ENCODE measurements around the gene CDC42EP2. TPM values are rescaled to one million over a fixed set of nuclear protein-coding genes. Genes with fewer than 3 reads are reported as not detected.

CDC42EP2 gene
- total and polyA plus RNA-seq, 2 of the 13 experiments (the other 11 are each of a cell fraction or from before 2014, with no cell fraction given) = 2.3 to 7.1 TPM

GRCh38 chr11:65315204-65315865, 669 bp downstream of the CDC42EP2 start (continued):
- TF ChIP-seq TOPORS (CRISPR knock-in tag; IDR thresholded peaks at IDR 0.05) (no peak), ZFX (CRISPR knock-in tag; IDR thresholded peaks at IDR 0.05; ENCODE audit: low read depth) (peak; percentile 48; the same call in 1 of the 2 replicates), SIN3B (IDR thresholded peaks at IDR 0.05; ENCODE audit: low read length) (no peak), ZNF263 (CRISPR knock-in tag; IDR thresholded peaks at IDR 0.05) (peak; percentile 84), KDM5A (IDR thresholded peaks at IDR 0.05; ENCODE audit: borderline replicate concordance, low read length) (peak; percentile 64; the same call in 1 of the 2 replicates), ZNF281 (CRISPR knock-in tag; IDR thresholded peaks at IDR 0.05; ENCODE audit: borderline replicate concordance) (peak; percentile 68; the same call in 1 of the 2 replicates), ZNF703 (CRISPR knock-in tag; IDR thresholded peaks at IDR 0.05; ENCODE audit: borderline replicate concordance) (no peak; the same call in 1 of the 2 replicates), ZZZ3 (CRISPR knock-in tag; IDR thresholded peaks at IDR 0.05; ENCODE audit: borderline replicate concordance) (no peak), SP5 (CRISPR knock-in tag; IDR thresholded peaks at IDR 0.05; ENCODE audit: borderline replicate concordance, low read depth) (no peak), ELF1 (CRISPR knock-in tag; IDR thresholded peaks at IDR 0.05) (no peak), ZNF781 (CRISPR knock-in tag; IDR thresholded peaks at IDR 0.05; ENCODE audit: borderline replicate concordance, not compliant biosample characterization) (no peak), ZBTB33 (CRISPR knock-in tag; IDR thresholded peaks at IDR 0.05) (no peak; the same call in 1 of the 2 replicates), RXRB (CRISPR knock-in tag; IDR thresholded peaks at IDR 0.05; ENCODE audit: borderline replicate concordance) (no peak), MTA1 (CRISPR knock-in tag; IDR thresholded peaks at IDR 0.05; ENCODE audit: borderline replicate concordance) (peak; percentile 35; the same call in 1 of the 2 replicates), NONO (IDR thresholded peaks at IDR 0.05) (no peak), NONO (CRISPR knock-in tag; conservative IDR thresholded peaks at IDR 0.05) (peak; percentile 71), ZNF552 (CRISPR knock-in tag; IDR thresholded peaks at IDR 0.05; ENCODE audit: borderline replicate concordance) (no peak), DBP (CRISPR knock-in tag; IDR thresholded peaks at IDR 0.05; ENCODE audit: not compliant biosample characterization) (no peak), MBNL3 (CRISPR knock-in tag; conservative IDR thresholded peaks at IDR 0.05) (no peak), ZNF850 (CRISPR knock-in tag; conservative IDR thresholded peaks at IDR 0.05) (no peak)
